Right atrium auricular region (tissue), 2 donors: ENCODE data around the gene COL4A2. TPM values are rescaled to one million over a fixed set of nuclear protein-coding genes. Genes with fewer than 3 reads are reported as not detected.

ENCODE experiments used
- DNase-seq: peaks from one replicate; pipeline ENCODE4 v3.0.0-alpha.2; 2019; ENCODE audit warnings: low spot score
- H3K27ac ChIP-seq, 2 donors: fragments of 200-600 bp; sonication (generic); 1 replicate in 1 of 2; 2 replicates in 1 of 2; pipeline ENCODE4 v1.5.1; 2016 to 2019
- H3K27me3 ChIP-seq, 2 donors: fragments of 200-600 bp; sonication (generic); one replicate each; pipeline versions ENCODE4 v1.5.1 to v1.6.0; 2017 to 2019
- H3K36me3 ChIP-seq: fragments of 200-600 bp; sonication (generic); one replicate; pipeline ENCODE4 v1.5.1; 2016
- H3K4me1 ChIP-seq, 2 donors: fragments of 200-600 bp; sonication (generic); one replicate each; pipeline versions ENCODE4 v1.5.1 to v1.6.0; 2017 to 2019
- H3K4me3 ChIP-seq, 2 donors: fragments of 200-600 bp; sonication (generic); 1 replicate in 1 of 2; 2 replicates in 1 of 2; pipeline ENCODE4 v1.5.1; 2017 to 2019; ENCODE audit warnings: mild to moderate bottlenecking in 1 of 2, moderate library complexity in 1 of 2
- H3K9me3 ChIP-seq, 2 donors: fragments of 200-600 bp; sonication (generic); one replicate each; pipeline ENCODE4 v1.5.1; 2019
- total RNA-seq, 2 donors: library from RNA; depleted of rRNA; stranded (reverse); fragments of >200 nt; gene quantifications; one replicate each; pipeline ENCODE4 v1.1.0, GENCODE V29; 2016
- TF ChIP-seq, protein P1 (sequence below), 2 donors: fragments of 200-600 bp; sonication (generic); IDR thresholded peaks; one replicate each; pipeline ENCODE4 v1.5.1; 2019; ENCODE audit warnings: antibody characterized with exemption in 2 of 2

The COL4A2 gene
- total RNA-seq, 2 donors from 2014 or later = 141 to 153 TPM

DNA sequence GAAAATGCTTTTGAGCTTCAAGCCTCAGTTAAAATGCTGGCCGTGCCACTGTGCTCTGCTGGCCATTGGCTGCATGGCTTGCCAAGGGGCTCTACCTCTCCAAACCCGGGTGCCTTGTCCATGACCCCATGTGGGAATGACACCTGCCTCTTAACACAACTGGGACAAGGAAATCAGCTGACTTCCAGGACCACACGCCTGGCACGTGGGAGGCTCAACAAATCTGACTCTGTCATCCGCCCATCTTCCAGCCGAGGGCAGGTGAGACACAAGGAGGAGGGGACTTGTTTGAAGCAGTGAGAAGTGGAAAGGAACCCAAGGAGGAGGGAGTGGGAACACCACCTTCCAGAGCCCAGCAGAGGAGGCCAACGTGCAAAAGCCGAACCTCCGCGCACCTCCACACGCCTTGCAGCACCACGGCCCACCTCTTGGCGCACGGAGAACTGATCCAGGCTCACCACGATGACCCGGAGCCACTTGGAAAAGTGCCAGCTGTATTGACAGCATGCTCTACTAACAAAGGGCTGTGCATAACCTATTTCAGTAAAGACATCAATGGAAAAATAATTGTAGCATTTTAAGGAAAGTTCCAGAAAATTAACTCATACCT is 38.4 kb upstream of the COL4A2 start:
- H3K27ac ChIP-seq = peak overlapping the region; percentile 21 to 43
- H3K4me3 ChIP-seq = no peak overlapping the region
- no peaks in the 10 kb centered on the region for H3K27me3 ChIP-seq
- peak; percentile 56 for DNase-seq
- TF ChIP-seq, protein P1, sequence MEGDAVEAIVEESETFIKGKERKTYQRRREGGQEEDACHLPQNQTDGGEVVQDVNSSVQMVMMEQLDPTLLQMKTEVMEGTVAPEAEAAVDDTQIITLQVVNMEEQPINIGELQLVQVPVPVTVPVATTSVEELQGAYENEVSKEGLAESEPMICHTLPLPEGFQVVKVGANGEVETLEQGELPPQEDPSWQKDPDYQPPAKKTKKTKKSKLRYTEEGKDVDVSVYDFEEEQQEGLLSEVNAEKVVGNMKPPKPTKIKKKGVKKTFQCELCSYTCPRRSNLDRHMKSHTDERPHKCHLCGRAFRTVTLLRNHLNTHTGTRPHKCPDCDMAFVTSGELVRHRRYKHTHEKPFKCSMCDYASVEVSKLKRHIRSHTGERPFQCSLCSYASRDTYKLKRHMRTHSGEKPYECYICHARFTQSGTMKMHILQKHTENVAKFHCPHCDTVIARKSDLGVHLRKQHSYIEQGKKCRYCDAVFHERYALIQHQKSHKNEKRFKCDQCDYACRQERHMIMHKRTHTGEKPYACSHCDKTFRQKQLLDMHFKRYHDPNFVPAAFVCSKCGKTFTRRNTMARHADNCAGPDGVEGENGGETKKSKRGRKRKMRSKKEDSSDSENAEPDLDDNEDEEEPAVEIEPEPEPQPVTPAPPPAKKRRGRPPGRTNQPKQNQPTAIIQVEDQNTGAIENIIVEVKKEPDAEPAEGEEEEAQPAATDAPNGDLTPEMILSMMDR (IDR thresholded peaks at IDR 0.05) = no peak
- H3K36me3 ChIP-seq = no peaks in the 10 kb centered on the region
- H3K9me3 ChIP-seq = no peaks in the 10 kb centered on the region
- H3K4me1 ChIP-seq = peaks cover 0 to 78% of the 10 kb centered on the region in 2 donors

DNA sequence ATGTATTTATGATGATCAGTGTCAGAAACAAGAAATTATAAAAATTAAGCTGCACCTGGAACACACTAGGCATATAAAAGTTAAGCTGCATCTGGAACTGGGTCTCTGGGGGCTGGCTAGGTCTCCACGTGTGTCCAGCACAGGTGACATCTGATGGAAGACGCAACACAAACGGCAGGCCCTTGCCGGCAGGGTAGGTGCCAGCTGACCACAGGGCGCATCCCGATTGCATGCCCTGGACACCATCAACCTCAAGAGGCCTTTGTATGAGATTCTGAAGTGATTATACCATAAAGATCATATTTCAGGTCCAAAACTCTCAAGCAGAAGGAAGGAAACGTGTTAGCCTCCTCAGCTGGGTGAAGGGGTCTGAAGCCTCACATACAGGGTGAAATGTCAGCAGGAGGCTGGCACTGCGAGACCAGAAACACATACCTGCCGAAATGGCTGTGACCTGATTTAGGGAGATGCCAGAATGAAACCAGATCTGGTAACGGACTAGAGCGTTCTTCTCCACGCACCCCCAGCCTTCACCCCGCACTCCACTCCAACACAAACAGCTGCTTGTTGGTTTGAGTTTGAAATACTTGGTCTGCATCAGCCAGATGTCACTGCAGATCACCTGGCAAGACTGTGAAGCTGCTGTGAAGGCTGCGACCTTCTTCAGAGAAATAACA is 37.4 kb upstream of the COL4A2 start:
- TF ChIP-seq, protein P1 (IDR thresholded peaks at IDR 0.05) = no peak
- Histone ChIP-seq H3K36me3 (no peaks in the 10 kb centered on the region), H3K27me3 (no peaks in the 10 kb centered on the region), H3K4me3 (no peak overlapping the region), H3K4me1 (peaks cover 0 to 77% of the 10 kb centered on the region in 2 donors), H3K9me3 (no peaks in the 10 kb centered on the region), H3K27ac (peak overlapping the region; percentile 24 to 69)
- DNase-seq = peak; percentile 52

DNA sequence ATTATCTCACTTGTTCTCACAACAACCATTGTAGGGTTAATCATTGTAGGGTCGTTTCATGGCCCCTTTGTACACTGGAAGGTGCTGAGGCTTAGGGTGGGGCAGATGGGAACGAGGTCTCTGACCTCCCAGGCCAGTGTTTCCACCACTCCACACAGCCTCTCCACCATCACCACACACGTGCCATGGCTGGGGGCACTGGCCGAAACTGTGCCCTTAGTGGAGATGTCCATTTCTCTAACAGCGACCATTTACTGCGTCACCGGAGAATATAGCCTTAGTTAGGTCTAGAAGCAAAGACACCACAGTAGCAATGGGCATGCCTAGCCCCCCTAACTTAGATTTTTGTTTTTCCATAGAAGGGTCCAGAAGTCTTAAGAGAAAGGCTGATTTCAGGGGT is 36.6 kb upstream of the COL4A2 start:
- peaks cover 0 to 77% of the 10 kb centered on the region in 2 donors for H3K4me1 ChIP-seq
- no peaks in the 10 kb centered on the region for H3K9me3 ChIP-seq
- no peak overlapping the region for H3K4me3 ChIP-seq
- H3K27me3 ChIP-seq = no peaks in the 10 kb centered on the region
- TF ChIP-seq, protein P1 (IDR thresholded peaks at IDR 0.05) = no peak
- H3K27ac ChIP-seq = peak overlapping the region; percentile 47 to 69
- H3K36me3 ChIP-seq = no peaks in the 10 kb centered on the region
- DNase-seq = no peak

DNA sequence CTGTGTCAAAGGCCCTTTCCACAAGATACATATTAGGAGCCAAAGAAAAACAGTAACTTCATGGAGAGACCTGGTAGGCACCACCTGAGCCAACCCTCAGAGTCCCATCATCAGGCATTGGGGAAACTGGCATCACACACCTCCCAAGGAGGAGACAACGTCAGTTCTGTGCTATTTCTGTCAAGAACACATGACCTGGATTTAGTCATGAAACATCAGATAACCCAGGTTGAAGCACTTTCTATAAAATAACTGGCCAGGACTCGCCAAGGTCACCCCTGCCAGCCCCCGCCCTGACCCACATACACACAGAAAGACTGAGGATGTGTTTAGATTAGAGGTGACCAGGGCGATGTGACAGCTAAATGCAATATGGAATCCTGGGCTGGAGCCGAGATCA is 35.8 kb upstream of the COL4A2 start:
- Histone ChIP-seq H3K9me3 (no peaks in the 10 kb centered on the region), H3K27ac (peak overlapping the region; percentile 47 to 69), H3K4me3 (no peak overlapping the region), H3K27me3 (no peaks in the 10 kb centered on the region), H3K4me1 (peaks cover 0 to 77% of the 10 kb centered on the region in 2 donors), H3K36me3 (no peaks in the 10 kb centered on the region)
- TF ChIP-seq, protein P1 (IDR thresholded peaks at IDR 0.05) = no peak
- peak; percentile 53 for DNase-seq

DNA sequence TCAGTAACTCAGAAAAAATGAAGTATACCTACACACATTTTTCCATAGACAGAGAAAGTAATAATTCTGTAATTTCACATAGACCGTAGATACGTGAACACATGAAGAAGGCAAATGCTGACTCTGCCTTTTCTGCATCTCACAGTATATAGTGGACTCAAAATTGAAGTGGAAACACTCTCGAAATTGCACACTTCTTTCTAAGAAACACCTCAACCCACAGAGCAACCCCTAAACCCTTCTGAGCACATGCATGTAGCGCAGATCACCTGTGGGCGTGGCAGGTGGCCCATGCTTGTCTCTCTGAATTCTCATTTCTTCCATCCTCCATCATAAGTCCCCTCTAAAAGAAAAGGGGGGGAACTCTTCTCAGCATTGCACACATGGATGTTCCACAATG is 34.9 kb upstream of the COL4A2 start:
- peak; percentile 48 for DNase-seq
- peaks cover 0 to 77% of the 10 kb centered on the region in 2 donors for H3K4me1 ChIP-seq
- TF ChIP-seq, protein P1 (IDR thresholded peaks at IDR 0.05) = no peak

More for the DNA sequence above, 34.9 kb upstream of the COL4A2 start:
- no peak overlapping the region for H3K4me3 ChIP-seq
- H3K36me3 ChIP-seq = no peaks in the 10 kb centered on the region
- H3K27ac ChIP-seq = peak overlapping the region; percentile 8 to 69
- no peaks in the 10 kb centered on the region for H3K27me3 ChIP-seq
- no peaks in the 10 kb centered on the region for H3K9me3 ChIP-seq
